IMR-90 (cell line): ENCODE results near the gene STYK1. TPM values are rescaled to one million over a fixed set of nuclear protein-coding genes. Genes with fewer than 3 reads are reported as not detected.
"Not testable (repeated sequence)": the region's sequence is repeated elsewhere in the genome, so short reads cannot be mapped to it uniquely, and the experiment has no call there.

ENCODE experiments used
- ATAC-seq: fragments of 200-7000 bp; cut with Tn5 transposase; 2 replicates; pipeline ENCODE4 v1.9.1; 2020; ENCODE audit warnings: low read depth, mild to moderate bottlenecking, moderate library complexity
- BruUV-seq: library from RNA; stranded (reverse); fragments of 400-500 nt; replicated peaks from 2 replicates; lab custom pipeline; 2021; lab: Mats Ljungman, UMichigan
- CTCF ChIA-PET: fragments of 300-600 bp; formaldehyde crosslinking; extraction: SDS; loops from one replicate; lab custom pipeline; 2021; ENCODE audit warnings: antibody characterized with exemption; lab: Yijun Ruan, JAX
- POLR2A ChIA-PET: fragments of 300-600 bp; sonication (Branson Sonifier 250); formaldehyde crosslinking; loops from one replicate; lab custom pipeline; 2022; ENCODE audit warnings: antibody characterized with exemption; ENCODE audit not compliant: unreplicated experiment; lab: Charles Lee
- DNase-seq: peaks from one replicate; pipeline ENCODE4 v3.0.0; 2013
- H2AFZ ChIP-seq: replicated peaks from 2 replicates; pipeline ENCODE3; 2013; ENCODE audit warnings: low read length, mild to moderate bottlenecking; ENCODE audit not compliant: poor library complexity
- H2AK5ac ChIP-seq: 2 replicates; pipeline ENCODE4 v1.6.1; 2013; ENCODE audit warnings: low read depth, low read length, inconsistent platforms
- H2AK9ac ChIP-seq: replicated peaks from 2 replicates; pipeline ENCODE3; 2013; ENCODE audit warnings: mild to moderate bottlenecking, low read depth, low read length, moderate library complexity; ENCODE audit not compliant: poor library complexity
- H2BK120ac ChIP-seq: 2 replicates; pipeline ENCODE4 v1.6.1; 2013; ENCODE audit warnings: low read depth, low read length, inconsistent platforms
- H2BK15ac ChIP-seq: 3 replicates; pipeline ENCODE4 v1.6.1; 2013; ENCODE audit warnings: low read depth, low read length, inconsistent platforms
- H2BK20ac ChIP-seq: 2 replicates; pipeline ENCODE4 v1.6.1; 2013; ENCODE audit warnings: low read depth, mild to moderate bottlenecking, inconsistent platforms, low read length, moderate library complexity
- H2BK5ac ChIP-seq: 2 replicates; pipeline ENCODE4 v1.6.1; 2013; ENCODE audit warnings: mild to moderate bottlenecking, low read depth, low read length, inconsistent platforms; ENCODE audit not compliant: poor library complexity, severe bottlenecking
- H3K14ac ChIP-seq: replicated peaks from 2 replicates; pipeline ENCODE4 v1.6.1; 2013; ENCODE audit warnings: low read depth, low read length, inconsistent platforms
- H3K18ac ChIP-seq: 2 replicates; pipeline ENCODE4 v1.6.1; 2013; ENCODE audit warnings: low read depth, low read length, control low read depth
- H3K23ac ChIP-seq: 2 replicates; pipeline ENCODE4 v1.6.1; 2013; ENCODE audit warnings: low read depth, low read length, inconsistent platforms
- H3K27ac ChIP-seq: 2 replicates; pipeline ENCODE4 v1.5.1; 2013; ENCODE audit warnings: mild to moderate bottlenecking, control low read depth, low read length; ENCODE audit not compliant: insufficient read depth
- H3K27me3 ChIP-seq: 2 replicates; pipeline ENCODE4 v1.6.1; 2013; ENCODE audit warnings: low read length; ENCODE audit not compliant: control insufficient read depth, insufficient read depth
- H3K36me3 ChIP-seq: 2 replicates; pipeline ENCODE4 v1.6.1; 2013; ENCODE audit warnings: low read length, mixed read lengths; ENCODE audit not compliant: control insufficient read depth, insufficient read depth
- H3K4ac ChIP-seq: 2 replicates; pipeline ENCODE4 v1.6.1; 2013; ENCODE audit warnings: low read depth, low read length, inconsistent platforms
- H3K4me1 ChIP-seq: 2 replicates; pipeline ENCODE4 v1.6.1; 2013; ENCODE audit warnings: low read length, mixed read lengths; ENCODE audit not compliant: control insufficient read depth, insufficient read depth
- H3K4me2 ChIP-seq: 2 replicates; pipeline ENCODE4 v1.6.1; 2013; ENCODE audit warnings: low read depth, mild to moderate bottlenecking, control low read depth, low read length, moderate library complexity
- H3K4me3 ChIP-seq: 2 replicates; pipeline ENCODE4 v1.5.1; 2013; ENCODE audit warnings: low read depth, mild to moderate bottlenecking, control low read depth, low read length, moderate library complexity; ENCODE audit not compliant: insufficient read depth
- H3K56ac ChIP-seq: 2 replicates; pipeline ENCODE4 v1.6.1; 2013; ENCODE audit warnings: low read length, inconsistent platforms; ENCODE audit not compliant: insufficient read depth; ENCODE audit errors: extremely low read depth
- H3K79me1 ChIP-seq, 2 experiments: 2 replicates each; pipeline ENCODE4 v1.6.1; 2013; ENCODE audit warnings: low read length in 2 of 2, inconsistent platforms in 1 of 2, low read depth in 1 of 2
- H3K9ac ChIP-seq: 2 replicates; pipeline ENCODE4 v1.6.1; 2013; ENCODE audit warnings: low read depth, low read length, control low read depth
- H3K9me1 ChIP-seq: 2 replicates; pipeline ENCODE4 v1.6.1; 2013; ENCODE audit warnings: low read length, inconsistent platforms; ENCODE audit not compliant: insufficient read depth
- H3K9me3 ChIP-seq: 2 replicates; pipeline ENCODE4 v1.6.1; 2013; ENCODE audit warnings: low read length; ENCODE audit not compliant: control insufficient read depth, insufficient read depth
- H4K20me1 ChIP-seq: 2 replicates; pipeline ENCODE4 v1.6.1; 2013; ENCODE audit warnings: low read length, inconsistent platforms; ENCODE audit not compliant: insufficient read depth
- H4K5ac ChIP-seq: 2 replicates; pipeline ENCODE4 v1.6.1; 2013; ENCODE audit warnings: mild to moderate bottlenecking, low read depth, low read length, control low read depth
- H4K8ac ChIP-seq, 2 experiments: 2 replicates each; pipeline ENCODE4 v1.6.1; 2013; ENCODE audit warnings: low read depth in 2 of 2, low read length in 2 of 2, control low read depth in 1 of 2, inconsistent platforms in 1 of 2
- H4K91ac ChIP-seq: 2 replicates; pipeline ENCODE4 v1.6.1; 2013; ENCODE audit warnings: low read depth, low read length, inconsistent platforms; ENCODE audit not compliant: insufficient read depth
- BHLHE40 ChIP-seq: fragments of 150-350 bp; IDR thresholded peaks from 2 replicates; pipeline ENCODE4 v1.6.1; 2016; ENCODE audit warnings: mild to moderate bottlenecking, low read depth, low read length
- CHD1 ChIP-seq: IDR thresholded peaks from 2 replicates; pipeline ENCODE4 v1.6.1; 2012; ENCODE audit warnings: low read depth, low read length, improper control_type of control experiment
- CTCF ChIP-seq: conservative IDR thresholded peaks from 2 replicates; pipeline ENCODE4 v1.5.1; 2012; ENCODE audit warnings: mild to moderate bottlenecking, low read depth, low read length, improper control_type of control experiment
- FOS ChIP-seq: fragments of 150-350 bp; IDR thresholded peaks from 2 replicates; pipeline ENCODE4 v1.6.1; 2016; ENCODE audit warnings: low read depth, low read length
- RCOR1 ChIP-seq: IDR thresholded peaks from 2 replicates; pipeline ENCODE4 v1.6.1; 2012; ENCODE audit warnings: mild to moderate bottlenecking, low read length, improper control_type of control experiment; ENCODE audit not compliant: insufficient replicate concordance
- SMC3 ChIP-seq: fragments of 150-350 bp; IDR thresholded peaks from 2 replicates; pipeline ENCODE4 v1.6.1; 2016; ENCODE audit warnings: low read depth, mild to moderate bottlenecking, antibody characterized with exemption, low read length, moderate library complexity
- USF2 ChIP-seq: fragments of 150-350 bp; IDR thresholded peaks from 2 replicates; pipeline ENCODE4 v1.6.1; 2017; ENCODE audit warnings: mild to moderate bottlenecking, antibody characterized with exemption, low read length, low read depth
- WGBS, 2 experiments: methylation state at CpG; one replicate each; pipeline versions ENCODE4 v1.1.5 to v1.1.7; 2013; ENCODE audit warnings: missing lambda C conversion rate in 2 of 2; ENCODE audit not compliant: insufficient read length in 1 of 2; ENCODE audit errors: extremely low coverage in 2 of 2; 5-methylcytosine and 5-hydroxymethylcytosine counted together
- dilution Hi-C: fragments of 300-500 bp; cut with HindIII; formaldehyde crosslinking; loops from one replicate; pipeline ENCODE4 v1.14.3; 2018; ENCODE audit warnings: low sequenced_read_pairs; ENCODE audit not compliant: unreplicated experiment
- in situ Hi-C: fragments of 300-500 bp; cut with MboI; formaldehyde crosslinking; loops from 3 replicates; pipeline ENCODE4 v1.14.3; 2019; ENCODE audit warnings: low sequenced_read_pairs, inconsistent platforms, mixed read lengths
- intact Hi-C: fragments of 100-400 bp; cut with micrococcal nuclease; formaldehyde crosslinking; loops from 2 replicates; pipeline ENCODE4 v1.10.0; 2022
- polyA plus RNA-seq, 3 experiments: library from polyadenylated mRNA; depleted of rRNA; stranded (reverse); fragments of >200 nt; gene quantifications; 2 replicates each; pipeline ENCODE4 v1.2.3, GENCODE V29; 2012; ENCODE audit warnings: low replicate concordance in 1 of 3
- total RNA-seq: library from RNA; depleted of rRNA; stranded (reverse); fragments of >200 nt; gene quantifications from 2 replicates; pipeline ENCODE4 v1.2.3, GENCODE V29; 2012

The STYK1 gene
- total and polyA plus RNA-seq, 2 of the 4 experiments (the other 2 are of a cell fraction), result 0.36 to 0.72 TPM

GRCh38 chr12:10582704-10583103 is 91.1 kb downstream of the STYK1 start:
- H3K4me2 ChIP-seq, result no peak overlapping the region
- intact Hi-C loops, result no loop called here
- no peak overlapping the region for H4K5ac ChIP-seq
- no peak overlapping the region for H3K23ac ChIP-seq
- no peaks in the 10 kb centered on the region for H3K4me1 ChIP-seq
- dilution Hi-C loops, result no loop called here
- POLR2A ChIA-PET, result no interaction called here
- H3K4ac ChIP-seq, result no peak overlapping the region
- no peak overlapping the region for H3K9ac ChIP-seq
- no peak overlapping the region for H2BK15ac ChIP-seq
- no peak overlapping the region for H2AK9ac ChIP-seq
- H3K36me3 ChIP-seq, result peaks cover 3% of the 10 kb centered on the region; the same call in 1 of the 2 replicates
- H2BK20ac ChIP-seq, result no peak overlapping the region
- H3K27me3 ChIP-seq, result no peaks in the 10 kb centered on the region
- no peak overlapping the region for H3K14ac ChIP-seq
- no peak overlapping the region for H2BK5ac ChIP-seq
- CTCF ChIA-PET, result no interaction called here
- no peaks in the 10 kb centered on the region; the same call in 1 of the 2 replicates for H3K9me3 ChIP-seq
- ATAC-seq (no peak), DNase-seq (no peak)
- H2AFZ ChIP-seq, result no peak overlapping the region
- no peak overlapping the region for H3K56ac ChIP-seq
- no peaks in the 10 kb centered on the region for H3K9me1 ChIP-seq
- H4K20me1 ChIP-seq, result no peaks in the 10 kb centered on the region
- no peak overlapping the region for H3K4me3 ChIP-seq
- in situ Hi-C loops, result no loop called here
- H4K91ac ChIP-seq, result no peak overlapping the region
- no TSS peak for BruUV-seq
- WGBS, 2 experiments, result no CpG with 5 or more reads among the region's 3 CpGs
- TF ChIP-seq CTCF (no peak), SMC3 (no peak), USF2 (no peak), RCOR1 (no peak), BHLHE40 (no peak), CHD1 (no peak), FOS (no peak)
- no peaks in the 10 kb centered on the region for H3K79me1 ChIP-seq
- no peak overlapping the region for H2BK120ac ChIP-seq
- H3K27ac ChIP-seq, result no peak overlapping the region
- no peak overlapping the region for H3K18ac ChIP-seq
- H2AK5ac ChIP-seq, result no peak overlapping the region
- H4K8ac ChIP-seq, result no peak overlapping the region

GRCh38 chr12:10582133-10582532 is 91.7 kb downstream of the STYK1 start:
- H2AK9ac ChIP-seq, in situ Hi-C loops, dilution Hi-C loops, DNase-seq, H4K5ac ChIP-seq, H2BK120ac ChIP-seq, H3K18ac ChIP-seq, H3K27me3 ChIP-seq, H2BK15ac ChIP-seq, H4K20me1 ChIP-seq, BruUV-seq, H3K4me2 ChIP-seq, ATAC-seq, H3K4ac ChIP-seq, H2AFZ ChIP-seq, intact Hi-C loops, H3K79me1 ChIP-seq, H4K91ac ChIP-seq, H2AK5ac ChIP-seq, H2BK5ac ChIP-seq, H4K8ac ChIP-seq, H3K9me3 ChIP-seq, H3K4me3 ChIP-seq, H3K27ac ChIP-seq, H3K4me1 ChIP-seq, H3K9ac ChIP-seq, H3K23ac ChIP-seq, H3K56ac ChIP-seq, H3K14ac ChIP-seq, CTCF ChIA-PET, H2BK20ac ChIP-seq, POLR2A ChIA-PET, H3K36me3 ChIP-seq, H3K9me1 ChIP-seq: not testable (repeated sequence)
- no CpG with 5 or more reads among the region's 3 CpGs for WGBS, 2 experiments
